Measurements from ENCODE around the gene CT45A7.
"Not testable (repeated sequence)": the region's sequence is repeated elsewhere in the genome, so short reads cannot be mapped to it uniquely, and the experiment has no call there.

The CT45A7 gene, protein sequence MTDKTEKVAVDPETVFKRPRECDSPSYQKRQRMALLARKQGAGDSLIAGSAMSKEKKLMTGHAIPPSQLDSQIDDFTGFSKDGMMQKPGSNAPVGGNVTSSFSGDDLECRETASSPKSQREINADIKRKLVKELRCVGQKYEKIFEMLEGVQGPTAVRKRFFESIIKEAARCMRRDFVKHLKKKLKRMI

DNA sequence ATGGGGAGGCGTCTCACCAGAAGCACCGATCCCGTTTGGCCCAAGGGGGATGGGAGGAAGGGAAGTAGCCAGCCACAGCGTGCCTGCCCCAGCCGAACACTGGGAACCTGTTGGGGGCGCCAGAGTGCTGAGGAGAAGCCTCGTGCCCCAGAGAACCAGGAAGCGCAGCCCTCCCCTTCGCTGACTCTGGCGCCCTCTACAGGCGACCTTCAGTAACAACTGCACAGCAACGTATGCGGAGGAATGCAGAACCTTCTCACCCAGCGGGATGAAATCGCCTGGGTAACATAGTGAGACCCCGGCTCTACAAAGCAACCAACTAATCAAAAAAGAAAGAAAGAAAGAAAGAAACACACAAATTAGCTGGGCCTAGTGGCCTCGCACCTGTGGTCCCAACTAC, at the start of gene CT45A7:
CT45A7 (minus strand) TSS at position 101 of the 400 bp plus-strand sequence. CDS start 3,747 bp downstream, outside the sequence.
- DNase-seq (ENCODE audit: low read depth), result not testable (repeated sequence)

DNA sequence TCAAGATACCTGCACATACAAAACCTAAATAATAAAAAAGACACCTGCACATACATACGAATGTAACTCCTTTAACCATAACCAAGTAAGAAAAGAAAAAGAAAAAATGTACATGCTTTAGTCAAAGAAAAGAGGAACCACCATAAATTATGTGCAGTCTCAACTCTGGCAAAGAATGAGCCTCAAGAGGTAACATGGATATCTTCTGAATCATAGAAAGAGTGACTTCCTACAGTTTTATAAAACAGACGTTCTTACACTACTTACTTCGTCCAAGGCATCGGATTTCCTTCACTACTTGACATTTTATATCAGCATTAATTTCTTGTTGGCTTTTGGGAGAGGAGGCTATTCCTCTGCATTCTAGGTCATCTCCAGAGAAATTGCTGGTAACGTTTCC, 45.7 kb upstream of the CT45A7 start:
- DNase-seq (ENCODE audit: low read depth), result not testable (repeated sequence)

GRCh38 chrX:135871712-135872111, 34.6 kb upstream of the CT45A7 start, which contains the start of gene CT45A9:
Gene CT45A9, minus strand, starts transcription at chrX:135871812. Its CDS starts 3,751 bp downstream, at chrX:135868061.
- not testable (repeated sequence) for DNase-seq (ENCODE audit: low read depth)

DNA sequence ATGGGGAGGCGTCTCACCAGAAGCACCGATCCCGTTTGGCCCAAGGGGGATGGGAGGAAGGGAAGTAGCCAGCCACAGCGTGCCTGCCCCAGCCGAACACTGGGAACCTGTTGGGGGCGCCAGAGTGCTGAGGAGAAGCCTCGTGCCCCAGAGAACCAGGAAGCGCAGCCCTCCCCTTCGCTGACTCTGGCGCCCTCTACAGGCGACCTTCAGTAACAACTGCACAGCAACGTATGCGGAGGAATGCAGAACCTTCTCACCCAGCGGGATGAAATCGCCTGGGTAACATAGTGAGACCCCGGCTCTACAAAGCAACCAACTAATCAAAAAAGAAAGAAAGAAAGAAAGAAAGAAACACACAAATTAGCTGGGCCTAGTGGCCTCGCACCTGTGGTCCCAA, 17.4 kb upstream of the CT45A7 start, which contains the start of gene CT45A8:
CT45A8 (minus strand) TSS at position 101 of the 400 bp plus-strand sequence. CDS start 3,755 bp downstream, outside the sequence.
- DNase-seq (ENCODE audit: low read depth), result not testable (repeated sequence)

DNA sequence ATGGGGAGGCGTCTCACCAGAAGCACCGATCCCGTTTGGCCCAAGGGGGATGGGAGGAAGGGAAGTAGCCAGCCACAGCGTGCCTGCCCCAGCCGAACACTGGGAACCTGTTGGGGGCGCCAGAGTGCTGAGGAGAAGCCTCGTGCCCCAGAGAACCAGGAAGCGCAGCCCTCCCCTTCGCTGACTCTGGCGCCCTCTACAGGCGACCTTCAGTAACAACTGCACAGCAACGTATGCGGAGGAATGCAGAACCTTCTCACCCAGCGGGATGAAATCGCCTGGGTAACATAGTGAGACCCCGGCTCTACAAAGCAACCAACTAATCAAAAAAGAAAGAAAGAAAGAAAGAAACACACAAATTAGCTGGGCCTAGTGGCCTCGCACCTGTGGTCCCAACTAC, 17.2 kb downstream of the CT45A7 start, which contains the start of gene CT45A2:
CT45A2 (minus strand) TSS at position 101 of the 400 bp plus-strand sequence. CDS start 3,747 bp downstream, outside the sequence.
- not testable (repeated sequence) for DNase-seq (ENCODE audit: low read depth)

DNA sequence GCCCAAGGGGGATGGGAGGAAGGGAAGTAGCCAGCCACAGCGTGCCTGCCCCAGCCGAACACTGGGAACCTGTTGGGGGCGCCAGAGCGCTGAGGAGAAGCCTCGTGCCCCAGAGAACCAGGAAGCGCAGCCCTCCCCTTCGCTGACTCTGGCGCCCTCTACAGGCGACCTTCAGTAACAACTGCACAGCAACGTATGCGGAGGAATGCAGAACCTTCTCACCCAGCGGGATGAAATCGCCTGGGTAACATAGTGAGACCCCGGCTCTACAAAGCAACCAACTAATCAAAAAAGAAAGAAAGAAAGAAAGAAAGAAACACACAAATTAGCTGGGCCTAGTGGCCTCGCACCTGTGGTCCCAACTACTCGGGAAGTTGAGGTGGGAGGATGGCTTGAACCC, 34.4 kb downstream of the CT45A7 start, which contains the start of gene CT45A6:
CT45A6 (minus strand) TSS at position 101 of the 400 bp plus-strand sequence. CDS start 3,794 bp downstream, outside the sequence.
- DNase-seq (ENCODE audit: low read depth), result not testable (repeated sequence)

- DNase-seq (ENCODE audit: low read depth), result not testable (repeated sequence)
Measured at GRCh38 chrX:135785403-135785802, 51.7 kb downstream of the CT45A7 start, which contains the start of gene CT45A5. Gene CT45A5, minus strand, starts transcription at chrX:135785503. Its CDS starts 3,774 bp downstream, at chrX:135781729.

All from iris pigment epithelial cell (primary cell).